Measurements from ENCODE around the gene PSMD11. TPM values are rescaled to one million over a fixed set of nuclear protein-coding genes. Genes with fewer than 3 reads are reported as not detected.

PSMD11 gene
- total RNA-seq, 1 experiment from 2014 or later = 169 TPM

- Mint-ChIP-seq H3K27me3 (ENCODE audit: low read depth) (no peaks in the 10 kb centered on the region; the same call in 1 of the 2 replicates), H3K36me3 (ENCODE audit: insufficient read depth in 1 of 3, low read depth in 3 of 3) (peaks cover 0 to 5% (median 3%) of the 10 kb centered on the region in 3 experiments; a peak in 4 of 7 replicates), H3K27ac (no peak overlapping the region; a peak in 1 of 7 replicates), H3K9me3 (no peaks in the 10 kb centered on the region), H3K4me1 (peaks cover 11 to 16% of the 10 kb centered on the region in 2 experiments), H3K4me3 (no peak overlapping the region)
- Histone ChIP-seq H3K79me1 (ENCODE audit: insufficient read depth, low read depth, low read length, poor library complexity, severe bottlenecking) (no peaks in the 10 kb centered on the region), H4K91ac (ENCODE audit: insufficient read length, low read depth, low read length) (no peak overlapping the region), H3K79me2 (ENCODE audit: insufficient read depth, low read length) (no peaks in the 10 kb centered on the region), H4K5ac (ENCODE audit: insufficient read length, low read depth, low read length) (no peak overlapping the region), H3K9ac (ENCODE audit: extremely low read depth, insufficient read length, low read length) (no peak overlapping the region), H2BK12ac (ENCODE audit: insufficient read length, low read depth, low read length) (no peak overlapping the region), H3K4me1 (ENCODE audit: insufficient read depth, low read length) (no peaks in the 10 kb centered on the region), H2BK20ac (ENCODE audit: low read depth, low read length, poor library complexity, severe bottlenecking) (no peak overlapping the region), H2AFZ (ENCODE audit: low read length) (no peak overlapping the region), H4K8ac (replicated peaks; ENCODE audit: insufficient read length, low read depth, low read length) (no peak overlapping the region), H3K23ac (ENCODE audit: insufficient read length, low read depth, low read length) (no peak overlapping the region), H3K27ac (ENCODE audit: insufficient read length, low read depth, low read length) (no peak overlapping the region), H3K56ac (ENCODE audit: insufficient read length, low read depth, low read length) (no peak overlapping the region), H3K18ac (ENCODE audit: insufficient read length, low read depth, low read length) (no peak overlapping the region), H3K23me2 (ENCODE audit: insufficient read length, low read depth, low read length, poor library complexity, severe bottlenecking) (no peaks in the 10 kb centered on the region), H2BK15ac (ENCODE audit: low read depth, low read length) (no peak overlapping the region), H3K27me3 (ENCODE audit: insufficient read depth, low read length) (no peaks in the 10 kb centered on the region), H4K20me1 (ENCODE audit: control insufficient read depth, insufficient read depth, insufficient read length) (no peaks in the 10 kb centered on the region), H3K9me3 (ENCODE audit: control insufficient read depth, low read depth, low read length) (no peaks in the 10 kb centered on the region), H2BK120ac (ENCODE audit: low read depth, low read length, poor library complexity, severe bottlenecking) (no peak overlapping the region), H3K14ac (ENCODE audit: insufficient read depth, low read length) (no peak overlapping the region), H3T11ph (ENCODE audit: low read length) (no peak overlapping the region), H2BK5ac (ENCODE audit: insufficient read length, low read length) (no peak overlapping the region), H3K4me2 (ENCODE audit: insufficient read depth, insufficient read length, low read length) (no peak overlapping the region), H3K4ac (ENCODE audit: low read depth, low read length) (no peak overlapping the region), H2AK5ac (ENCODE audit: insufficient read length, low read length) (no peak overlapping the region)
- DNase-seq = no peak
- WGBS (ENCODE audit: extremely low coverage, insufficient read length, low lambda C conversion rate) = no CpG with 5 or more reads among the region's 7 CpGs
- TF ChIP-seq CTCF (conservative IDR thresholded peaks at IDR 0.05) = no peak
Measured at GRCh38 chr17:32503251-32504165, 59.2 kb downstream of the PSMD11 start.
